Esophagus squamous epithelium (tissue), 4 donors: ENCODE results near the gene EPAS1.

Experiments used
- POLR2A ChIP-seq, 4 donors: fragments of 450-650 bp; IDR thresholded peaks; one replicate each; pipeline ENCODE4 v1.6.1; 2017; ENCODE audit warnings: antibody characterized with exemption in 4 of 4, mild to moderate bottlenecking in 4 of 4, moderate library complexity in 3 of 4
- TF ChIP-seq, protein P1 (sequence below), 6 experiments: fragments of 450-650 bp in 4 of 6; fragments of 200-600 bp in 2 of 6; sonication (generic) in 2 of 6; IDR thresholded peaks; one replicate each; pipeline ENCODE4 v1.5.1; 2016 to 2019; ENCODE audit warnings: antibody characterized with exemption in 6 of 6, mild to moderate bottlenecking in 4 of 6, moderate library complexity in 4 of 6

DNA sequence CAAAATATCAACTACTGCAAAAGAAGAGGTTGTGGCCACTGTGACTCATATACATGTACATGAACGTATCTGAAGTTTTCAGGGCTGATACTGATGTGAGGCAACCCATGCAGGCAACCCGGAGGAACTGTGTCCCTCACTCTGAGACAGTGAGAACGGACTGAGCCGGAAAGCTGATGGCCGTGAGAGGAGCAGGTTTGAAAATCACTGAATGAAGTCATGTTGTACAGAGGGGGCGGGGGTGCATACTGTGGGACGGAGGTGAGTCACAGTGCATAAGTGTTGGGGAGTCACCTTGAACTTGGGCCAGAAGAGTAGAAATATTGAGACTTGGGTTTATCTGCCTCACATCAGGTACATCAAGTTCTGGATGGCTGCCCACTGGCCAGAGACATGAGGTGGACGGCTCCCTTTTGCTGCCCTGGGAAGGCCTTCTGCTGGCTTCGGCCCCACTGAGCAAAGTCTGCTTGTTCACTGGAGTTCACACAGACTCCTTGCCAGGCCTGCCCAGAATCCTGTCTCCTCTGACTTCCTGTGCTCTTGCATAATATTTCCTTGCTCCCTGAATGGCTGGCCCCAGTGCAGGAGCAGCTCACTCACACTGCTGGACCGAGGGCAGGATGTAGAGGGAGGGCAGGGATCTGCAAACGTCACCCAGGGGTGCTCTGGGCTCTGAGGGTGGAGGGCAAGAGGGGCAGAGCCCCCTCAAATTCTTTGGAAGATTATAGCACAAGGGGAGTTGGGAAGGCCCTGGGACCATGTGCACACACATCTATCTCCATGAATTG lies 18.1 kb downstream of the EPAS1 start:
- TF ChIP-seq, protein P1, sequence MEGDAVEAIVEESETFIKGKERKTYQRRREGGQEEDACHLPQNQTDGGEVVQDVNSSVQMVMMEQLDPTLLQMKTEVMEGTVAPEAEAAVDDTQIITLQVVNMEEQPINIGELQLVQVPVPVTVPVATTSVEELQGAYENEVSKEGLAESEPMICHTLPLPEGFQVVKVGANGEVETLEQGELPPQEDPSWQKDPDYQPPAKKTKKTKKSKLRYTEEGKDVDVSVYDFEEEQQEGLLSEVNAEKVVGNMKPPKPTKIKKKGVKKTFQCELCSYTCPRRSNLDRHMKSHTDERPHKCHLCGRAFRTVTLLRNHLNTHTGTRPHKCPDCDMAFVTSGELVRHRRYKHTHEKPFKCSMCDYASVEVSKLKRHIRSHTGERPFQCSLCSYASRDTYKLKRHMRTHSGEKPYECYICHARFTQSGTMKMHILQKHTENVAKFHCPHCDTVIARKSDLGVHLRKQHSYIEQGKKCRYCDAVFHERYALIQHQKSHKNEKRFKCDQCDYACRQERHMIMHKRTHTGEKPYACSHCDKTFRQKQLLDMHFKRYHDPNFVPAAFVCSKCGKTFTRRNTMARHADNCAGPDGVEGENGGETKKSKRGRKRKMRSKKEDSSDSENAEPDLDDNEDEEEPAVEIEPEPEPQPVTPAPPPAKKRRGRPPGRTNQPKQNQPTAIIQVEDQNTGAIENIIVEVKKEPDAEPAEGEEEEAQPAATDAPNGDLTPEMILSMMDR (IDR thresholded peaks at IDR 0.05), result no peak
- TF ChIP-seq POLR2A (IDR thresholded peaks at IDR 0.05), result no peak
